Cardiac fibroblast (primary cell): ENCODE results near the gene ZNF615.
"Not testable (repeated sequence)": the region's sequence is repeated elsewhere in the genome, so short reads cannot be mapped to it uniquely, and the experiment has no call there.

ENCODE experiments used
- DNase-seq, 2 donors: peaks; one replicate each; pipeline versions ENCODE4 v3.0.0 to v3.0.0-alpha.2; 2010; ENCODE audit warnings: low read depth in 2 of 2
- H3K4me3 ChIP-seq, 2 donors: replicated peaks in 1 of 2; 1 replicate in 1 of 2; 2 replicates in 1 of 2; pipeline ENCODE4 v1.5.1; 2011; ENCODE audit warnings: low read depth in 2 of 2, low read length in 2 of 2, mild to moderate bottlenecking in 2 of 2, moderate library complexity in 1 of 2
- CTCF ChIP-seq: IDR thresholded peaks from one replicate; pipeline ENCODE4 v1.5.1; 2011; ENCODE audit warnings: low read depth, mild to moderate bottlenecking, low read length, inconsistent platforms

Gene ZNF615

GRCh38 chr19:52007806-52008557 lies at the start of gene ZNF615:
Gene ZNF615, minus strand, starts transcription at chr19:52008211. Its CDS starts 4,500 bp downstream, at chr19:52003711.
- H3K4me3 ChIP-seq, result peak within 1 kb of the TSS; percentile 65 to 88
- no peak for TF ChIP-seq CTCF
- peak; percentile 88 to 90 for DNase-seq

- not testable (repeated sequence) for DNase-seq, H3K4me3 ChIP-seq
Observed at GRCh38 chr19:52056480-52056879, 48.5 kb upstream of the ZNF615 start.

GRCh38 chr19:52051736-52052135 lies 43.7 kb upstream of the ZNF615 start:
- not testable (repeated sequence) for H3K4me3 ChIP-seq

GRCh38 chr19:52048555-52049501 lies 40.8 kb upstream of the ZNF615 start, which contains the start of gene ZNF432:
Gene ZNF432, minus strand, starts transcription at chr19:52048838. Its CDS starts 1,970 bp downstream, at chr19:52046868.
- DNase-seq, result peak; percentile 96 to 98
- TF ChIP-seq CTCF, result no peak
- peak within 1 kb of the TSS; percentile 63 to 71 for H3K4me3 ChIP-seq

More at GRCh38 chr19:52051736-52052135, 43.7 kb upstream of the ZNF615 start:
- not testable (repeated sequence) for DNase-seq

- no peak for DNase-seq
- TF ChIP-seq CTCF, result no peak
- no peak overlapping the region for H3K4me3 ChIP-seq
Observed at GRCh38 chr19:52039169-52039568, 31.2 kb upstream of the ZNF615 start.

GRCh38 chr19:52034051-52034728 lies 26.2 kb upstream of the ZNF615 start:
- no peak overlapping the region for H3K4me3 ChIP-seq
- TF ChIP-seq CTCF, result no peak
- peak; percentile 6 to 35 for DNase-seq

GRCh38 chr19:52028780-52029123 lies 20.7 kb upstream of the ZNF615 start:
- no peak for TF ChIP-seq CTCF
- peak overlapping the region; percentile 80 to 89 for H3K4me3 ChIP-seq
- no peak for DNase-seq
